Ammon's horn (tissue), 1 donor: ENCODE results near the gene PDZD2.

Source experiments
- DNase-seq: peaks from one replicate; pipeline ENCODE4 v3.0.0-alpha.2; 2016; ENCODE audit warnings: low spot score

PDZD2 gene

DNA sequence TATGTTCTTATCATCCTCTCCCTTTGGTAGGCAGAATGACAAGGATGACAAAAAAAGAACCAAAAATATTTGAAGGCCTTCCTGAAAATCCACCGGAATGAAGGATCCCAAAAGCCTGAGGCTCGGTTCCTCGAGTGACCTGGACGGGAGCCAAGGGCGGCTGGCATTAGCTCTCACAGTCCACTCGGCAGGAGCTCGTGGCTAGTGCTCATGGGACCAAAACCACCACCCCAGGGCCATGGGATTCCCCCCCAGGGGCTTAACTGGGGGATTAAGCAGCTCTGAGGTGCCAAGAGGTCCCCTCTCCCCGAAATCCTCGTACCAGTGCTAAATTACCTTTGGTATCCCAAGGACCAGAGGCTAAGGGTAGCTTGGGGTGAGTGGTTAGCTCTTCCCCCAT lies 586 bp upstream of the PDZD2 start:
- DNase-seq = no peak

DNA sequence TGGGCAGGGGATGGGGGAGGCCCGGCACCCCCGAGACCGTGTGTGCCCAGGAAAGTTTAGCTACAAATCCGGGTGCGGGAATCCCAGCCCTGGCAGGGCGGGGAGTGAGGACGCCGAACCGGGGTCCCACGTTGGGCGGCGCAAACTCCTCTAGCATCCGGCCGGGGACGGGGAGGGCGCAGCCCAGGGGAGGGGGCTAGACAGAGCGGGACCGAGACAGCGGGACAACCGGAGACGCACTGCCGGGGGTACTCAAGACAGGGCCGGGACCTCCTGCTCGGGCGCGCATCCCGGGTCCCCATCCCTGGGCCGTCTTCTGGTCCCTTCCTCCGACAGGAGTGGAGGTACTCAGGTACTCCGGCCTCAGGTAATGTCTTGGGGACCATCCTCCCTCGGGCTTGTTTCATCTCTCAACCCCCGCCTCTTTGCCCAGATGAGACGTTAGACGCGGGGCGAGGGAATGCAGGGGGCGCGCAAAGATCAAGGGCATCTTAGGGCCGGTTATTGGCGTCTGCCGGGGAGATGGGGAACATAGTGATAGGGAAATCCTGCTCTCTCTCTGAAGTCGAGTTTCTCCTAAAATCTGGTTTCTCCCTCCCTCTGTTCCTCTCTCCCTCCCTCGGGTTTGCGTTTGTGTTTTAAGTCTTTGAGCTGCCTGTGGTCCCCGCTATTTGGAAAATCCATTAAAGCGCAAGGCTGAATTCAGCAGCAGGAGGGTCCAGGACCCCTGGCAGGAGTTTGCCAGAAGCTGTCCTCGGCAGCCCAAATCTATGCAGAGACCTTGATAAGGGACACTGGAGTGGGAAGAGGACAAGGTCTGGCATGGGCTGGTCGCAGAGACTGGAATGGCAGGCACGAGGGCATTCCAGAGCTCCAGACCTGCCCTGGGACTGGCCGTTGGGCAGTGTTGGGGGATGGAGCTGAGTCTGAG lies 815 bp downstream of the PDZD2 start:
- no peak for DNase-seq

DNA sequence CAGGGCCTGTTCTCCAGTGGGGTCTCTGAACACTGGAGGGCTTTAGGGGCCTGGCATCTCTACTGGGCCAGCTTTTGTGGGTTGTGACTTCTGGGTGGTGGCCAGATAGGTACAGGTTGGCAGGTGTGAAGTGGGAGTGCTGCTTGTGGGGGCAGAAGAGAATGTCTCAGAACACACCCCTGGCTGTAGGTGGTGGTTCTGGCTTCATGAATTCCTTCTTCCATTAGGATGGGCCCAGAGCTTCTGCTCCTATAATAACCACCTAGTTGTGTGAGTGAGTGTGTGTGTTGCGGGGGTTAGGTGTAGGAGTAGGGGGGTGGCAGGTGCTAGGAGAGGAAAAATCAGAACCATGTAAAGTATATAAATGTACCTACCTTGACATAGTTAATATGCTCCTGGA lies 1.6 kb downstream of the PDZD2 start:
- DNase-seq = no peak

DNA sequence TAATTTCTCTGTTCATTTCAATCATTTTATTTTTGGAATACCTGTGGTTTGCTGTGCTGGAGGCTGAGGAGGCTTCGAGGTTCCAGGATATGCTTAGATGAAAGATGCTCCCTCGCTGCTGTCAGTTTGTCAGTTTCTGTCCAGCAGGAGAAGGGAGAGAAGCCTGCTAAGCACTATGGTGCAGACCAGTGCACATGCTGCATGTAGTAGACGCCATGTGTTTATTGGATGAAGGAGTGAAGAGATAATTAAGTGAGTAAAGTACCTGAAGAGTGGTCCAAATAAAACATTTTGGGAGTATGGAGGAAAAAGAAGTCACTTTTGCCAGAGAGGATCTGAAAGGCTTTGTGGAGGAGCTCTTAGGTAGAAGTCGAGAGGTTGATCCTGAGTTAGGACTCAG lies 2.1 kb downstream of the PDZD2 start:
- DNase-seq = no peak

DNA sequence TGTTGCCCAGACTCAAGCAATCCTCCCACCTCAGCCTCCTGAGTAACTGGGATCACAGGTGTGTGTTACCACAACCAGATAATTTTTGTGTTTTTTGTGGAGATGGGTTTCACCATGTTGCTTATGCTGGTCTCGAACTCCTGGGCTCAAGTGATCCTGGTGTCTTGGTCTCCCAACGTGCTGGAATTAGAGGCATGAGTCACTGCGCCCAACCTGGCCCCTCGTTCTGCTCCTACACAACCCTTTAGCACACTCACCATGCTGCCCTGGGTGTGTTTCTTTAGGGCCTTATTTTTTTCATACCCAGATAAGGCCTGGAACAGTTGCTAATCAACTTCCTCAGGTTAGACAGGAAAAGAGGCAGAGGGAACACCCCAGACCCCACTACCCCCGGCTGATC lies 2.6 kb downstream of the PDZD2 start:
- DNase-seq = no peak

DNA sequence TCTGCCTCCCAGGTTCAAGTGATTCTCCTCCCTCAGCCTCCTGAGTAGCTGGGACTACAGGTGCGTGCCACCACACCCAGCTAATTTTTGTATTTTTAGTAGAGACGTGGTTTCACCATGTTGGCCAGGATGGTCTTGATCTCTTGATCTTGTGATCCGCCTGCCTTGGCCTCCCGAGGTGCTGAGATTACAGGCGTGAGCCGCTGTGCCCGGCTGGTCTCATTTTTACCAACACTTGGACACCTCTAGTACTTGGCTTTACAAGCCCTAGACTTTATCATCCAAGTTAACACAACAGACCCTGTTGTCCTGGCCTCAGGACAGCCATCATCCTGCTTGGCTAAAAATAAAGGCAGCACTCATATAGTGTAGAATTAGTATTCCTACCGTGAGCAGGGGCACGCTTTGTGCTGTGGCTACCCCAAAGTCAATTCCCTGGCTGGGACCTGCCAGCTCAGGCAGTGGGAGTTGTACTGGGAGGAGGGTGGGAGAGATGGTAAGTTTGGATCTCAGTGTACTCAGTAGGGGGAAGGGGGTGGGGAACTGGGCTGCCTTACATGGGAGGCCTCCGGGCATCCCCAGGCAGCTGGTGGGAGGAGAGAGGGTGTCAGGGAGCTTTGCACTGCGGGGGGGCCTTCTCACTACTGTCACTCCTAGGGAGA lies 6.6 kb downstream of the PDZD2 start:
- DNase-seq = no peak

DNA sequence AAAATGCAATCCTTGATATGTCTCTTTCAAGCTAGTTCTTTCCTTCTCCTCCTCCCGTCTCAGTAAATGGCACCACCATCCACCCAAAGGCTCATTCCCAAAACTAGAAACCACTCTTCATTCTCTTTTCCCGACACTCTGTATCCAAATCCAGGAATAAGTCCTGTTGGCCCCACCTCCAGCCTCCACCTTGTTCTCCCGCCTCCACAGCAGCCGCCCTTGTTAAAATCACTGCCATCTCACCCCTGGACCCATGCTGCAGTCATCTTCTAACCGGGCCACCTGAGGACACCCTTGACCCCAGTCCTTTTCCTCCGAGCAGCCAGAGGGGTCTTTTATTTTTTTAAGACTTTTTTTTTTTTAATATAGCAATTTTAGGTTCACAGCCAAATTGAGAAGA lies 9.4 kb downstream of the PDZD2 start:
- no peak for DNase-seq

DNA sequence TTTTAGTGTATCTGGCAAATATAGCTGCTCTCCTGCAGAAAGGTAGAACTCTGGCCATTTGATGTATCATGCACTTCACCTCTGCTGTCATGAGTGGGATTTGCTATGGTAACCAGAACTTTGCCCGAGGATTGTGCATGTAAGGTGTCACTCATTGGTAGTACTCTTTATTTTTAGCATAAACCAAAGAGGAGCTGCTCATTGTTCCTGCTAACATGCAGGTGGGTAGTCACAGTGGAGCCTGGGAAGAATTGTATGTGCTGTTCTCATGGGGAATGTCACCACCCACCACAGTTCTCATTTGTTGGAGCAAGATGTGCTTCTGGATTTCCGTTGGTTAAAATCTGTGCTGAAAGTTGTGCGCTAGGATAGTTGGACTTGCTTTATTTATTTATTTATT lies 12.3 kb downstream of the PDZD2 start:
- DNase-seq = peak; percentile 36

DNA sequence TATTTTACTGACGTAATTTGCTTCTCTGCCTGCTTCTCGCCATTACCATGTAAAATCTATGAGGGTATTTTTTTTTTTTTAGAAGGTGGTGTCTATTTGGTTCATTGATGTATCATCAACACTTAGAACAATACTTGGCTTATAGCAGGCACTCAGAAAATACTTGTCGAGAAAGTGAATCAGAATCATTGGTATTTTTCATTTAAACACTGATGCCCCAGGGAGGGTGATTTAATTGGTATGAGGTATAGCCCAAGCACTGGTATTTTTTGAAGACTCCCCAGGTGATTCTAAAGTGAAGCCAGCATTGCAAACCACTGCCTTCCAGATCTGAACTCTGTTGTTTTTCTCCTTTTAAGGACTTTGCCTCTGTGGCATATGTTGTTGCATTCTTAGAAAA lies 16.6 kb downstream of the PDZD2 start:
- no peak for DNase-seq

DNA sequence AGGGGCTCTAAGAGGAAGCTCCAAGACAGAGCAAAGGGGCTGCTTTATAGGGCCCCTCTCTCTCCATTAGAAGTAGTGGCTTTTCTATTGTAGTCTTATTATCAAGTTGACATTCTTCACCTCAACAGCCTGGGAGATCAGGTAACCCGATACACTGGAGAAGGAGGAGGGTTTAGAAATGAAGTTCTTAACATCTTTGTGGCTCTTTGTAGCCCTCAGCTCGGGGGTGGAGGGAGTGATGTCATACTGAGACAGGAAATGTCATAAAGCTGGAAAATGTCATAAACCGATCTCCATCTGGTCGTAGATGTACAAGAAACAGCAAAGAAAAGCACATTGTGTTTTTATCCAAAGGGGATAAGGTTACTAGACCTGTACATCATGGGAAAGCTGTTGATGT lies 17.9 kb downstream of the PDZD2 start:
- DNase-seq = no peak

DNA sequence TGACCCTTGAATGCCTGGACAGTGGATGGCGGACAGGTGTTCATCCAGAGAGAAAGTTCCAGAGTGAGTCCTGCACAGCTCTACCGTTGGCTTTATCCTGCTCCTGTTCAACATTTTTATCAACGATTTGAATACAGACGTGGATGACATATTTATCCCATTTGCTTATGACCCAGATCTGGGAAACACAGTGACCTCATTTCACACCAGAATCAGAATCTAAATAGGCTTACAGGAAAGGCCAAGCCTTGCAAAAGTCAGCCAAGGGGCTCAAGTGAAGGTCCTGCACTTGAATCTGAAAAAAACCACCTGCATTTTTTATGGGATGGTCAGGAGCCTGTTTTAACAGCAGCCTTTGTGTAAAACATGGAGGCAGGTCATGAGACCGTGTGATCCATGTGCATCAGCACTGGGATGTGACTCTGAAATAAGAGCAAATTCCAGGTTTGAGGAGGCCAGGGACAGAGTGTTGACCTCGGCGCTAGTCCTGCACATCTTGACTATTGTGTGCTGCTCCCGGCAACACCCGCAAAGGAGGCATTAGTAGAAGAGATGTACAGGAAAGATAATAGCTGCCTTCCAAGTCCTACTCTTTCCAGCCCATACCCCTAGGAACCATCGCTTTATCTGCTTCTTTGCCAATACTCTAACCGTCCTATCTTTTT lies 18.5 kb downstream of the PDZD2 start:
- no peak for DNase-seq

DNA sequence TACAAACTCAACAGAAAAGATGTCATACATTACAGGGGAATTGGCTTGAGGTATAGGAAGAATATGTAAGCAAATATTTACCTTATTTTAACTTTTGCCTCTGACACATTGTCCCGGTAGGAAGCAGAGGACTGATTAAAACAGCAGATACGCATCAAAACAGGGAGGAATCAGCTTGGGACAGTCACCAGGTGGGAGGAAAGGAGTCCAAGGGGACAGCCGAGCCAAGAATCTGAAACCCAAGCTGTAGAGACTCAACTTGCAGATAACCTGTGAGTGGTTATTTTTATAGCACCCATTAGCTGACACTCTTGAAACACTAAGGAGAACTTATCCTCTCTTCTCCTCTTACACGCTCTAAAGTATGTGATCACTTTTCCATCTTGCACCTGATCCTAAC lies 22.3 kb downstream of the PDZD2 start:
- no peak for DNase-seq

DNA sequence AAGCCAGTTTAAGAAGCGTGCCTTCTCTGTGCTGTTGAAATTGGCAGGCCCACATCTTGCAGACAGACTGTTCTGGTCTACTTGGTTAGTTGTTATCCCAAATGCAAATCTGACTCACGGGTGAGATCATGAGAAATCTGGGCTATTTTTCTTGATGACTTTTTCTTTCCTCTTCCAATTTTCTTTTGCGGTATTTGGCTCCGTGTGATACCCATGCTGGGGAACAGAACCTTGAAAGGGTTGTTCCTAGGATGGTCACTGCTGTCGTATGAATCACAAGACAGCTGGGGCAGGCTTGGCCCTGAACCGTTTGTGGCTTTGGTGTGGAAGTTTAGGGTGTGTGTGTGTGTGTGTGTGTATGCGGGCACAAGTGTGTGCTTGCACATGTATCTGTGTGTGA lies 24.6 kb downstream of the PDZD2 start:
- no peak for DNase-seq

DNA sequence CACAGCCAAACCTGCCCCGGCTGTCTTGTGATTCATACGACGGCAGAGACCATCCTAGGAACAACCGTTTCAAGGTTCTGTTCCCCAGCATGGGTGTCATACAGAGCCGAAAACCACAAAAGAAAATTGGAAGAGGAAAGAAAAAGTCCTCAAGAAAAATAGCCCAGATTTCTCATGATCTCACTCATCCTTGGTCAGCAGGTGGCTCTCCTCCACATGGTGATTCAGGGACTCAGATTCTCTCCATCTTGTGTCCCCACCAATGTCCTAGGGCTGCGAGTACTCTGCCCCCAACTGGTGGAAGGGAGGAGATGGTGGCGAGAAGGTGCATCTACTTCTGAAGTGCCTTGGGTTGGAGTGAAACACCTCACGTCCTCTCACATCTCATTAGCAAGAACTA lies 25.6 kb downstream of the PDZD2 start:
- DNase-seq = no peak

DNA sequence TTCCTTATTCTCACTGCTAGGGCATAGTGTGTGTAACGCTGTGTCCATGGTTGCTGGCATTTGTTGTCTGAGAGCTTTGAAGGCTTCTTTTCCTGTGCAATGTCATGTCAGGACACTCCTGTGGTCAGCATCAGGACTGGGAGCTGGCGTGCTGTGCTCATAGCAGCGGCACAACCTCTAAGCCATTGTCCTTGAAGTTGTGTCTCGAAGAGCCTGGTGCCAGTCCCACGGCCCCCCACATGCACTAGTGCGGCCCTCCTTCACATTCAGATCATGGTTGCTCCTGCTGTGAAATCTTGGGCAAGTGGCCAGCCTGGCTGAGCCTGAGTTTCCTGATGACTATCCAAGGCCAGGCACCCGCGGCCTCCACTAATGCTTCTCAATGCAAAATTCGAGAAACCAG lies 32.4 kb downstream of the PDZD2 start:
- DNase-seq = peak; percentile 79

DNA sequence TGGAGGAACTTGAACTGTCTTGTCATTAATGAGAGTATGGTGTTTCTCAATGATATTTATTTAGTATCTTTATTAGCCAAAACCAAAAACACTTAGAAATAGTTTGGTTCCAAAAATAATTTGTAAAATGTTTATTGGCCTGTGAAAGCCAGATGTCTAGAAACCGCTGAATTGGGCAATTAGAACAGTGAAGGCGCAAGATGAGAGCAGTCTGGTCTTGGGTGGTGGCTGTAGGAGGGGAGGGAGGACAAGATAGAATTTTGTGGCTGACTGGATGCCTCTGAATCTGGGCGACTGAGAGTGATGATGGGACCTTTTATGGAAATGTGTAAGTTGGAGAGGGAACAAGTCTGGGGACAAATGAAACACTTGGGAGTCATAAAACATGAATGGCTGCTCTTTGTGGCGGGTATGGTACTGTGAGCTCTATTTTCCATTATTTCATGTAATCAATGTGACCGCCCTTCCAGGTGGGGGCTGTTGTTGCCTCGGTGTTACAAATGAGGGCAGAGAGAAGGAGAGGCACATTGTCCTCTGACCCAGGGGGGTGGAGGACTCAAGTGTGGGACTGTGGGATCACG lies 35.5 kb downstream of the PDZD2 start:
- DNase-seq = no peak

DNA sequence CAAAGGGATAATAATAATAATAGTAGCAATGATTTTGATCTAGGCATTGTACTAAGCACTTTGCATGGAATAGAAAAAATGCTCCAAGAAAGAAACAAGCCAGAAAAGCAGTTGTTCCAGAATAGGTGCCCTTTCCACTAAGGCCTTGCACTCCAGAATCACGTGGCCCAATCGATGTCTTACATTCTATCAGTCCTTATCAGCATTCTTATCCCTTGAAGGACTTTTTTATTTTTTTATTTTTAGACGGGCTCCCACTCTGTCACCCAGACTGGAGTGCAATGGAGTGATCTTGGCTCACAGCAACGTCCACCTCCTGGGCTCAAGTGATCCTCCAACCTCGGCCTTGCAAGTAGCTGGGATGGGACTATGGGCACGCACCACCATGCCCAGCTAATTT lies 36.5 kb downstream of the PDZD2 start:
- no peak for DNase-seq

DNA sequence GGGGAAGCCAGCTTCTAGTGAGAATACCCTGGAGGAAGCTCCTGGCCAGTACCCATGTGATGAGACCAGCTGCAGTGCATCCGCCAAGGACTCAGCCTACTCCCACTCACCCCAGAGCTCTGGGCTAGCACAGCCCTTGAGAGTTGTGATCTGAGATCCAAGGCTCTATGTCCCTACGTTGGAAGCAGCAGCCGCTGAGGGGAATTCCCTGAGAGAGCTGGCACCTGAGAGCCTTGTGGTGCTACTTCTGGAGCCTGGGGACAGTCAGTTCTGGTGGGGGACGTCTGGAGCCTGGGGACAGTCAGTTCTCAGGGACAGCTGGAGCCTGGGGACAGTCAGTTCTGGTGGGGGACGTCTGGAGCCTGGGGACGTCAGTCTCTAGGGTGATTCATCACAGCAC lies 39.2 kb downstream of the PDZD2 start:
- DNase-seq = no peak

DNA sequence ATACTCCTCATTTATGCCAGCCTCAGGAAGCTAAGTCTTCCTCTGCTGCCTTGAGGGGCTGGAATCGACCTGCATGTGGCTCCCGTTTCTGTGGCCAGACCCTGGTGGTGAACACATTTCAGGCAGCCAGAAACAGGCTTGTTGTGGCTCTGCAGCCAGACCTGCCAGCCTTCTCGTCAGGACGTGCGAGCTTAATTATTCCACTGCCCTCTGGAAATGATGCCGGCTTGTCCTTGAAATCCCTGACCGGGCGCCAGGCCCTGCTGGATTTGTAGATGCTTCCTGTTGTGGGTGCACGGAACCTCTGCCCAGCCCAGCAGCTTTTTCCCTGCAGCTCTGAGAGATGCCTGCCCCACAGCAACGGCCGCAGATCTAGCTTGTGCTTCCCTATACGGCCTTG lies 41.6 kb downstream of the PDZD2 start:
- peak; percentile 39 for DNase-seq

DNA sequence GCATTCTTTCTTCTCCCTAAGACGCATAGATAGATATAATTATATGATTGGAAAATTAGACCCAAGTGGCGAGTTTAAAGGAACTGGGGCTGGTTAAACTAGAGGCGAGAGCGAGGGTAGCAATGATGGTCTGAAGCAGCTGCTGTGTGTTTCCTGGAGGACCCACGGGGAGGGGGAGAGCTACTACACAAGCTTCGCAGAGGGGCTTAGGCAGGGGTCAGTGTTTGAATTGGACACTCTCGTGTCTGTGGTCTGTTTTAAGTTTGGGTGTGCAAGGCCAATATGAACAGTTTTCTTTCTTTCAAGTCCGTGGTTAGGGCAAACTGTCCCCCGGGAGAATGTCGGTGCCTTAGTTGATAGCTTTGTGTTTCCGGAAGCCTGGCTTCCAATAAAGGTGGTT lies 43.1 kb downstream of the PDZD2 start:
- DNase-seq = no peak

DNA sequence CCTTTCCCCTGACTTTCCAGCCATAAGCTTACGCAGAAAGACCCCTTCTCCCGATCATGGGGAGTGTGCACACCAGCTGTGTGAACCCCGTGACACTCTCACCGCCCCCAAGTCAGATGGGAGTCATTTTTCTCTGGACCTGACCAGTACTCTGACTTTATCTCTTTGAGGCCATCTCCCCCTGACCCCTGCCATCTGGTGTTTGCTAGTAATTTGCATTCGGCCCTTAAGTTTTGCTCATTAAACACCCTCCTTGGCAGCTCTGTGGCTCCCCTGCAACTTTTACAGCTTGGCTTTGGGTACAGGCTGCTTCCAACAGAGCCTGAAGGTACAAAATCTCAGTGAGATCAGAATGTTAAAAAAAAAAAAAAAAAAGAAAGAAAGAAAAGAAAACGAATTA lies 43.9 kb downstream of the PDZD2 start:
- no peak for DNase-seq

DNA sequence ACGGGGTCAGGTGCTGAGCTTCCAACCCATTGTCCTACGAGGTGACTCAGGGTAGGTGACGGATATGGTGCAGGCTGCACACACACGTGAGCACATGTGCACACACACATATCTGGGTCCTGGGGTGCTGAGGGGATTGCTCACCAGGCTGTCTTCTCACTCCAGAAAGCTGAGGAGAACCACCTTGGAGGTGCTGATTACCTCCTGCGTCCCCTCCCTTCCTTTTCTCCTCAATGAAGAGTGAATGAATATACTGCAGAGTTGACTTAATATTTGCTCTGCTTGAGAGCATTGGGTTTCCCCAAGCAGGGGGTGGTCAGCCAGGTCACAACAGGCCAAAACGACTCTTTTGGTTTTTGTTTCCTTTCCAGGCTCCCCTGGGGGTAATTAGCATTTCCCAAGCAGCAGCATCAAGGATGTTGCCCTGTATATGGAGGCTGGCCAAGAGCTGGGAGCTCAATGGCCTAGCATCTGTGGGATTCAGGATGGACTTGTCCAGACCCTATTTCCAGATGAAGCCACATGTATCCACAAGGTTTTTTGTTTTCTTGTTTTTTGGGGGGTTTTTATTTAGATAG lies 49.7 kb downstream of the PDZD2 start:
- no peak for DNase-seq
